ENCODE results near the gene NCOR1.

- TF ChIP-seq EZH2phosphoT487 (IDR thresholded peaks at IDR 0.05; ENCODE audit: low read depth): no peak
- TF ChIP-seq, protein P1, sequence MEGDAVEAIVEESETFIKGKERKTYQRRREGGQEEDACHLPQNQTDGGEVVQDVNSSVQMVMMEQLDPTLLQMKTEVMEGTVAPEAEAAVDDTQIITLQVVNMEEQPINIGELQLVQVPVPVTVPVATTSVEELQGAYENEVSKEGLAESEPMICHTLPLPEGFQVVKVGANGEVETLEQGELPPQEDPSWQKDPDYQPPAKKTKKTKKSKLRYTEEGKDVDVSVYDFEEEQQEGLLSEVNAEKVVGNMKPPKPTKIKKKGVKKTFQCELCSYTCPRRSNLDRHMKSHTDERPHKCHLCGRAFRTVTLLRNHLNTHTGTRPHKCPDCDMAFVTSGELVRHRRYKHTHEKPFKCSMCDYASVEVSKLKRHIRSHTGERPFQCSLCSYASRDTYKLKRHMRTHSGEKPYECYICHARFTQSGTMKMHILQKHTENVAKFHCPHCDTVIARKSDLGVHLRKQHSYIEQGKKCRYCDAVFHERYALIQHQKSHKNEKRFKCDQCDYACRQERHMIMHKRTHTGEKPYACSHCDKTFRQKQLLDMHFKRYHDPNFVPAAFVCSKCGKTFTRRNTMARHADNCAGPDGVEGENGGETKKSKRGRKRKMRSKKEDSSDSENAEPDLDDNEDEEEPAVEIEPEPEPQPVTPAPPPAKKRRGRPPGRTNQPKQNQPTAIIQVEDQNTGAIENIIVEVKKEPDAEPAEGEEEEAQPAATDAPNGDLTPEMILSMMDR (IDR thresholded peaks at IDR 0.05; ENCODE audit: low read depth, low read length): no peak
These were observed 209.7 kb downstream of the NCOR1 start for GRCh38 chr17:16005636-16006035.
